HepG2 (cell line): ENCODE data around the gene TMEM219. TPM values are rescaled to one million over a fixed set of nuclear protein-coding genes. Genes with fewer than 3 reads are reported as not detected.

Experiments used
- ATAC-seq: fragments of 200-7000 bp; cut with Tn5 transposase; 3 replicates; pipeline ENCODE4 v1.9.1; 2020; ENCODE audit warnings: mild to moderate bottlenecking, moderate library complexity
- BruUV-seq: library from RNA; stranded (reverse); fragments of 400-500 nt; replicated peaks from 2 replicates; lab custom pipeline; 2021; lab: Mats Ljungman, UMichigan
- CTCF ChIA-PET: fragments of 300-600 bp; formaldehyde crosslinking; extraction: SDS; loops from one replicate; lab custom pipeline; 2021; ENCODE audit warnings: low total read pairs, inconsistent platforms, low intra/inter-chr PET ratio; lab: Yijun Ruan, JAX
- POLR2A ChIA-PET: fragments of 350-600 bp; sonication (Branson Sonifier 250); formaldehyde crosslinking; loops from one replicate; lab custom pipeline; 2020; ENCODE audit warnings: antibody characterized with exemption, inconsistent platforms; lab: Yijun Ruan, JAX
- DNase-seq: peaks from one replicate; pipeline ENCODE4 v3.0.0-alpha.2; 2015; ENCODE audit warnings: low spot score
- FAIRE-seq: peaks from 3 replicates; lab custom pipeline; 2011; peaks lifted over from hg19 to GRCh38; lab: Jason Lieb, UNC
- H2AFZ ChIP-seq: one replicate; pipeline ENCODE4 v1.6.1; 2011; ENCODE audit warnings: low read length, inconsistent platforms
- H3K27ac ChIP-seq: fragments of 300-600 bp; 3 replicates; pipeline ENCODE4 v1.8.0; 2011; ENCODE audit warnings: mixed run types, mild to moderate bottlenecking, mixed read lengths, low read length, inconsistent platforms; ENCODE audit not compliant: insufficient read depth; ENCODE audit errors: extremely low read length
- H3K27me3 ChIP-seq, 2 experiments: fragments of 200-600 bp in 1 of 2; 2 replicates in 1 of 2; 3 replicates in 1 of 2; pipeline versions ENCODE4 v1.6.0 to v1.8.0; 2011; ENCODE audit warnings: low read length in 2 of 2, mild to moderate bottlenecking in 2 of 2, moderate library complexity in 2 of 2, inconsistent platforms in 1 of 2; ENCODE audit not compliant: insufficient read depth in 2 of 2, control insufficient read depth in 1 of 2
- H3K36me3 ChIP-seq, 2 experiments: fragments of 200-600 bp in 1 of 2; replicated peaks in 1 of 2; 2 replicates in 1 of 2; 3 replicates in 1 of 2; pipeline versions ENCODE4 v1.5.1 to v1.8.0; 2011; ENCODE audit warnings: low read length in 2 of 2, inconsistent platforms in 1 of 2; ENCODE audit not compliant: insufficient read depth in 2 of 2, control insufficient read depth in 1 of 2
- H3K4me1 ChIP-seq: 2 replicates; pipeline ENCODE4 v1.5.1; 2012; ENCODE audit warnings: low read length, inconsistent platforms; ENCODE audit not compliant: insufficient read depth
- H3K4me2 ChIP-seq: 2 replicates; pipeline ENCODE4 v1.6.0; 2011; ENCODE audit warnings: low read depth, low read length, inconsistent platforms
- H3K4me3 ChIP-seq, 3 experiments: fragments of 200-600 bp in 1 of 3; sonication (generic), shearing (Covaris generic) in 1 of 3; replicated peaks in 1 of 3; 2 replicates each; pipeline ENCODE4 v1.5.1; 2011 to 2016; ENCODE audit warnings: low read length in 3 of 3, inconsistent platforms in 2 of 3, low read depth in 2 of 3, mild to moderate bottlenecking in 2 of 3, control low read depth in 1 of 3, mixed read lengths in 1 of 3; ENCODE audit not compliant: insufficient read depth in 1 of 3
- H3K79me2 ChIP-seq: one replicate; pipeline ENCODE4 v1.6.1; 2011; ENCODE audit warnings: low read length, inconsistent platforms; ENCODE audit not compliant: insufficient read depth
- H3K9ac ChIP-seq: 2 replicates; pipeline ENCODE4 v1.6.0; 2011; ENCODE audit warnings: mild to moderate bottlenecking, low read depth, low read length, inconsistent platforms; ENCODE audit not compliant: insufficient read depth
- H3K9me3 ChIP-seq: 2 replicates; pipeline ENCODE4 v1.5.1; 2012; ENCODE audit warnings: mild to moderate bottlenecking, low read length
- H4K20me1 ChIP-seq: 2 replicates; pipeline ENCODE4 v1.6.0; 2011; ENCODE audit warnings: inconsistent platforms, mild to moderate bottlenecking, low read length, moderate library complexity; ENCODE audit not compliant: insufficient read depth
- ARNT ChIP-seq: fragments of 450-650 bp; IDR thresholded peaks from 2 replicates; pipeline ENCODE4 v1.6.1; 2017
- EED ChIP-seq: sonication (generic); formaldehyde crosslinking; IDR thresholded peaks from 2 replicates; pipeline ENCODE4 v1.5.0; 2020; ENCODE audit warnings: mild to moderate bottlenecking, missing genetic modification reagents
- HMG20B ChIP-seq: conservative IDR thresholded peaks from 2 replicates; pipeline ENCODE4 v1.6.1; 2016; ENCODE audit warnings: missing genetic modification reagents, missing compliant biosample characterization
- MTF1 ChIP-seq: sonication (generic); formaldehyde crosslinking; IDR thresholded peaks from 2 replicates; pipeline ENCODE4 v1.5.0; 2020; ENCODE audit warnings: missing genetic modification reagents
- SATB2 ChIP-seq: sonication (generic); formaldehyde crosslinking; IDR thresholded peaks from 2 replicates; pipeline ENCODE4 v1.5.0; 2020; ENCODE audit warnings: missing genetic modification reagents
- TEAD3 ChIP-seq: optimal IDR thresholded peaks from 2 replicates; pipeline ENCODE3; 2016; ENCODE audit warnings: borderline replicate concordance
- ZMYM3 ChIP-seq: sonication (generic); formaldehyde crosslinking; IDR thresholded peaks from 2 replicates; pipeline ENCODE4 v1.5.1; 2020; ENCODE audit warnings: mild to moderate bottlenecking, missing genetic modification reagents
- ZNF264 ChIP-seq: sonication (generic); formaldehyde crosslinking; IDR thresholded peaks from 2 replicates; pipeline ENCODE4 v1.4.0; 2020; ENCODE audit warnings: missing genetic modification reagents
- ZNF83 ChIP-seq: sonication (generic); formaldehyde crosslinking; IDR thresholded peaks from 2 replicates; pipeline ENCODE4 v1.4.0; 2020; ENCODE audit warnings: missing genetic modification reagents, mild to moderate bottlenecking, borderline replicate concordance
- ZZZ3 ChIP-seq: sonication (generic); formaldehyde crosslinking; IDR thresholded peaks from 2 replicates; pipeline ENCODE4 v1.4.0; 2020; ENCODE audit warnings: missing genetic modification reagents, mild to moderate bottlenecking, borderline replicate concordance
- WGBS: methylation state at CpG from one replicate; pipeline ENCODE4 v1.1.6; 2017; ENCODE audit warnings: low lambda C conversion rate; 5-methylcytosine and 5-hydroxymethylcytosine counted together
- in situ Hi-C: cut with HindIII; loops from 2 replicates; pipeline ENCODE4 v1.10.0; 2017; ENCODE audit warnings: low pct_unique_long_range_greater_than_20kb; ENCODE audit not compliant: extremely low pct_ligation_motif_present
- intact Hi-C: fragments of 100-400 bp; cut with micrococcal nuclease; formaldehyde crosslinking; loops from one replicate; pipeline ENCODE4 v1.10.0; 2022; ENCODE audit not compliant: unreplicated experiment
- polyA plus RNA-seq, 8 experiments: library from polyadenylated mRNA; depleted of rRNA in 3 of 8; stranded (reverse) in 7 of 8; unstranded in 1 of 8; fragments of >200 nt; fragmentation: Illumina TruSeq in 4 of 8; extraction: Trizol in 4 of 8; gene quantifications; 2 replicates each; pipeline versions ENCODE4 v1.2.1 to v1.2.3, GENCODE V29; 2011 to 2016; ENCODE audit warnings: low read depth in 4 of 8, missing spikeins in 1 of 8, mixed read lengths in 1 of 8; ENCODE audit not compliant: insufficient read depth in 1 of 8
- total RNA-seq, 5 experiments: library from RNA; depleted of rRNA; stranded (reverse); fragments of >200 nt; fragmentation: Illumina TruSeq; extraction: Trizol; gene quantifications; 2 replicates each; pipeline ENCODE4 v1.2.3, GENCODE V29; 2016; ENCODE audit warnings: low read depth in 1 of 5
- TF ChIP-seq, protein P1 (sequence below): sonication (generic); formaldehyde crosslinking; IDR thresholded peaks from 2 replicates; pipeline ENCODE4 v1.8.0; 2022; ENCODE audit warnings: low read depth, missing genetic modification reagents
- TF ChIP-seq, protein P2 (sequence below): IDR thresholded peaks from 2 replicates; pipeline ENCODE4 v1.6.1; 2016; ENCODE audit warnings: low read depth, control low read depth
- TF ChIP-seq, protein P3 (sequence below): IDR thresholded peaks from 2 replicates; pipeline ENCODE4 v1.6.1; 2016; ENCODE audit warnings: low read depth, missing genetic modification reagents, missing compliant biosample characterization

TMEM219 gene
- total and polyA plus RNA-seq, 2 of the 13 experiments (the other 11 are each of a cell fraction or from before 2014, with no cell fraction given), result 105 to 115 TPM

DNA sequence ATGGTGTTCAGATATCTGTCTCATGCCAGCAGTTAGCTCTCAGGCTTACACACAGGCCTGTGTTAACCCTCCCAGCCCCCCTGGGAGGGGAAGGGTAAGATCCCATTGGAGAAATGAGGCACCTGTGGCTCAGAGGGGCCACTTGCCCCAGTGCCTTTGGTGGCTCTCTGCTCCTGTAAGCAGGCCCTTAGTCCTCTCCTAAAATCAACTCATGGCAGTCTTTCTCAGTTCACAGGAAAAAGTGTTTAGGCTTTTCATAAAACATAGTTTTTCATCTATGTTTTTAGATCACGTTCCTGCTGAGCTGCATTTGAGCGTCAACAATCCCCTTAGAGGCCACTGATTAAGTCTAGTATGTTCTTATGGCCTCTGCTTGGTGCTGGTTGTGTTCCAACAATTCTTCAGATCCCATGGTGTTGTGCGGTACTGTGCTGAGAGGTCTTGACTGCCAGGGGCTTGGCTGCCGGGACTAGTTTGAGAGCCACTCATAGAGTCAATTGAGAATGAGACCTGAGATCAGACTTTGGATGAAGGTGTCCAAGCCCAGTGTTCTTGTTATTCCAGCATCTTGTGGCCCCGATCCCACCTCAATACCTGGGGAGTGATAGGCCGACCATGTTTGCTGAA is 22.4 kb downstream of the TMEM219 start:
- 86% methylated on average over 6 of the region's 6 CpGs for WGBS
- no peak for FAIRE-seq
- no peak for TF ChIP-seq MTF1
- TF ChIP-seq ZZZ3 (CRISPR knock-in tag), result no peak
- no peak for TF ChIP-seq TEAD3 (CRISPR knock-in tag)
- no peak for TF ChIP-seq ZNF83
- no peak for TF ChIP-seq ZNF264 (CRISPR knock-in tag)
- TF ChIP-seq, protein P1, sequence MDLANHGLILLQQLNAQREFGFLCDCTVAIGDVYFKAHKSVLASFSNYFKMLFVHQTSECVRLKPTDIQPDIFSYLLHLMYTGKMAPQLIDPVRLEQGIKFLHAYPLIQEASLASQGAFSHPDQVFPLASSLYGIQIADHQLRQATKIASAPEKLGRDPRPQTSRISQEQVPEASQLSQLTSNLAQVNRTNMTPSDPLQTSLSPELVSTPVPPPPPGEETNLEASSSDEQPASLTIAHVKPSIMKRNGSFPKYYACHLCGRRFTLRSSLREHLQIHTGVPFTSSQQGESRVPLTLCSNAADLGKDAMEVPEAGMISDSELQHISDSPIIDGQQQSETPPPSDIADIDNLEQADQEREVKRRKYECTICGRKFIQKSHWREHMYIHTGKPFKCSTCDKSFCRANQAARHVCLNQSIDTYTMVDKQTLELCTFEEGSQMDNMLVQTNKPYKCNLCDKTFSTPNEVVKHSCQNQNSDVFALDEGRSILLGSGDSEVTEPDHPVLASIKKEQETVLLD (CRISPR knock-in tag), result no peak
- TF ChIP-seq ARNT, result no peak
- TF ChIP-seq ZMYM3 (CRISPR knock-in tag), result no peak
- no peak for TF ChIP-seq SATB2
- TF ChIP-seq, protein P2, sequence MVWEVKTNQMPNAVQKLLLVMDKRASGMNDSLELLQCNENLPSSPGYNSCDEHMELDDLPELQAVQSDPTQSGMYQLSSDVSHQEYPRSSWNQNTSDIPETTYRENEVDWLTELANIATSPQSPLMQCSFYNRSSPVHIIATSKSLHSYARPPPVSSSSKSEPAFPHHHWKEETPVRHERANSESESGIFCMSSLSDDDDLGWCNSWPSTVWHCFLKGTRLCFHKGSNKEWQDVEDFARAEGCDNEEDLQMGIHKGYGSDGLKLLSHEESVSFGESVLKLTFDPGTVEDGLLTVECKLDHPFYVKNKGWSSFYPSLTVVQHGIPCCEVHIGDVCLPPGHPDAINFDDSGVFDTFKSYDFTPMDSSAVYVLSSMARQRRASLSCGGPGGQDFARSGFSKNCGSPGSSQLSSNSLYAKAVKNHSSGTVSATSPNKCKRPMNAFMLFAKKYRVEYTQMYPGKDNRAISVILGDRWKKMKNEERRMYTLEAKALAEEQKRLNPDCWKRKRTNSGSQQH (CRISPR knock-in tag), result no peak
- TF ChIP-seq, protein P3, sequence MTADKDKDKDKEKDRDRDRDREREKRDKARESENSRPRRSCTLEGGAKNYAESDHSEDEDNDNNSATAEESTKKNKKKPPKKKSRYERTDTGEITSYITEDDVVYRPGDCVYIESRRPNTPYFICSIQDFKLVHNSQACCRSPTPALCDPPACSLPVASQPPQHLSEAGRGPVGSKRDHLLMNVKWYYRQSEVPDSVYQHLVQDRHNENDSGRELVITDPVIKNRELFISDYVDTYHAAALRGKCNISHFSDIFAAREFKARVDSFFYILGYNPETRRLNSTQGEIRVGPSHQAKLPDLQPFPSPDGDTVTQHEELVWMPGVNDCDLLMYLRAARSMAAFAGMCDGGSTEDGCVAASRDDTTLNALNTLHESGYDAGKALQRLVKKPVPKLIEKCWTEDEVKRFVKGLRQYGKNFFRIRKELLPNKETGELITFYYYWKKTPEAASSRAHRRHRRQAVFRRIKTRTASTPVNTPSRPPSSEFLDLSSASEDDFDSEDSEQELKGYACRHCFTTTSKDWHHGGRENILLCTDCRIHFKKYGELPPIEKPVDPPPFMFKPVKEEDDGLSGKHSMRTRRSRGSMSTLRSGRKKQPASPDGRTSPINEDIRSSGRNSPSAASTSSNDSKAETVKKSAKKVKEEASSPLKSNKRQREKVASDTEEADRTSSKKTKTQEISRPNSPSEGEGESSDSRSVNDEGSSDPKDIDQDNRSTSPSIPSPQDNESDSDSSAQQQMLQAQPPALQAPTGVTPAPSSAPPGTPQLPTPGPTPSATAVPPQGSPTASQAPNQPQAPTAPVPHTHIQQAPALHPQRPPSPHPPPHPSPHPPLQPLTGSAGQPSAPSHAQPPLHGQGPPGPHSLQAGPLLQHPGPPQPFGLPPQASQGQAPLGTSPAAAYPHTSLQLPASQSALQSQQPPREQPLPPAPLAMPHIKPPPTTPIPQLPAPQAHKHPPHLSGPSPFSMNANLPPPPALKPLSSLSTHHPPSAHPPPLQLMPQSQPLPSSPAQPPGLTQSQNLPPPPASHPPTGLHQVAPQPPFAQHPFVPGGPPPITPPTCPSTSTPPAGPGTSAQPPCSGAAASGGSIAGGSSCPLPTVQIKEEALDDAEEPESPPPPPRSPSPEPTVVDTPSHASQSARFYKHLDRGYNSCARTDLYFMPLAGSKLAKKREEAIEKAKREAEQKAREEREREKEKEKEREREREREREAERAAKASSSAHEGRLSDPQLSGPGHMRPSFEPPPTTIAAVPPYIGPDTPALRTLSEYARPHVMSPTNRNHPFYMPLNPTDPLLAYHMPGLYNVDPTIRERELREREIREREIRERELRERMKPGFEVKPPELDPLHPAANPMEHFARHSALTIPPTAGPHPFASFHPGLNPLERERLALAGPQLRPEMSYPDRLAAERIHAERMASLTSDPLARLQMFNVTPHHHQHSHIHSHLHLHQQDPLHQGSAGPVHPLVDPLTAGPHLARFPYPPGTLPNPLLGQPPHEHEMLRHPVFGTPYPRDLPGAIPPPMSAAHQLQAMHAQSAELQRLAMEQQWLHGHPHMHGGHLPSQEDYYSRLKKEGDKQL (CRISPR knock-in tag), result no peak
- TF ChIP-seq EED (CRISPR knock-in tag), result no peak
- TF ChIP-seq HMG20B (CRISPR knock-in tag), result no peak

More for the DNA sequence above, 22.4 kb downstream of the TMEM219 start:
- H3K4me2 ChIP-seq, result no peak overlapping the region
- no peaks in the 10 kb centered on the region for H3K9me3 ChIP-seq
- H3K27ac ChIP-seq, result no peak overlapping the region
- peaks cover 66 to 100% of the 10 kb centered on the region in 2 experiments for H3K36me3 ChIP-seq
- ChIA-PET CTCF (no interaction called here), POLR2A (no interaction called here)
- no TSS peak for BruUV-seq
- H3K27me3 ChIP-seq, result no peaks in the 10 kb centered on the region
- no peak for DNase-seq
- intact Hi-C loops (no loop called here), in situ Hi-C loops (no loop called here)
- H3K9ac ChIP-seq, result no peak overlapping the region
- H3K4me3 ChIP-seq, result no peak overlapping the region
- ATAC-seq, result no peak
- no peaks in the 10 kb centered on the region for H4K20me1 ChIP-seq
- no peaks in the 10 kb centered on the region for H3K79me2 ChIP-seq
- no peaks in the 10 kb centered on the region for H3K4me1 ChIP-seq
- no peak overlapping the region for H2AFZ ChIP-seq
